HepG2 (cell line): ENCODE measurements around the gene ZNF670. TPM values are rescaled to one million over a fixed set of nuclear protein-coding genes. Genes with fewer than 3 reads are reported as not detected.

ENCODE experiments used
- ATAC-seq: fragments of 200-7000 bp; cut with Tn5 transposase; 3 replicates; pipeline ENCODE4 v1.9.1; 2020; ENCODE audit warnings: mild to moderate bottlenecking, moderate library complexity
- BruUV-seq: library from RNA; stranded (reverse); fragments of 400-500 nt; replicated peaks from 2 replicates; lab custom pipeline; 2021; lab: Mats Ljungman, UMichigan
- CTCF ChIA-PET: fragments of 300-600 bp; formaldehyde crosslinking; extraction: SDS; loops from one replicate; lab custom pipeline; 2021; ENCODE audit warnings: low total read pairs, inconsistent platforms, low intra/inter-chr PET ratio; lab: Yijun Ruan, JAX
- POLR2A ChIA-PET: fragments of 350-600 bp; sonication (Branson Sonifier 250); formaldehyde crosslinking; loops from one replicate; lab custom pipeline; 2020; ENCODE audit warnings: antibody characterized with exemption, inconsistent platforms; lab: Yijun Ruan, JAX
- DNase-seq: peaks from one replicate; pipeline ENCODE4 v3.0.0-alpha.2; 2015; ENCODE audit warnings: low spot score
- FAIRE-seq: peaks from 3 replicates; lab custom pipeline; 2011; peaks lifted over from hg19 to GRCh38; lab: Jason Lieb, UNC
- H2AFZ ChIP-seq: one replicate; pipeline ENCODE4 v1.6.1; 2011; ENCODE audit warnings: low read length, inconsistent platforms
- H3K27ac ChIP-seq: fragments of 300-600 bp; 3 replicates; pipeline ENCODE4 v1.8.0; 2011; ENCODE audit warnings: mixed run types, mild to moderate bottlenecking, mixed read lengths, low read length, inconsistent platforms; ENCODE audit not compliant: insufficient read depth; ENCODE audit errors: extremely low read length
- H3K27me3 ChIP-seq, 2 experiments: fragments of 200-600 bp in 1 of 2; 2 replicates in 1 of 2; 3 replicates in 1 of 2; pipeline versions ENCODE4 v1.6.0 to v1.8.0; 2011; ENCODE audit warnings: low read length in 2 of 2, mild to moderate bottlenecking in 2 of 2, moderate library complexity in 2 of 2, inconsistent platforms in 1 of 2; ENCODE audit not compliant: insufficient read depth in 2 of 2, control insufficient read depth in 1 of 2
- H3K36me3 ChIP-seq, 2 experiments: fragments of 200-600 bp in 1 of 2; replicated peaks in 1 of 2; 2 replicates in 1 of 2; 3 replicates in 1 of 2; pipeline versions ENCODE4 v1.5.1 to v1.8.0; 2011; ENCODE audit warnings: low read length in 2 of 2, inconsistent platforms in 1 of 2; ENCODE audit not compliant: insufficient read depth in 2 of 2, control insufficient read depth in 1 of 2
- H3K4me1 ChIP-seq: 2 replicates; pipeline ENCODE4 v1.5.1; 2012; ENCODE audit warnings: low read length, inconsistent platforms; ENCODE audit not compliant: insufficient read depth
- H3K4me2 ChIP-seq: 2 replicates; pipeline ENCODE4 v1.6.0; 2011; ENCODE audit warnings: low read depth, low read length, inconsistent platforms
- H3K4me3 ChIP-seq, 3 experiments: fragments of 200-600 bp in 1 of 3; sonication (generic), shearing (Covaris generic) in 1 of 3; replicated peaks in 1 of 3; 2 replicates each; pipeline ENCODE4 v1.5.1; 2011 to 2016; ENCODE audit warnings: low read length in 3 of 3, inconsistent platforms in 2 of 3, low read depth in 2 of 3, mild to moderate bottlenecking in 2 of 3, control low read depth in 1 of 3, mixed read lengths in 1 of 3; ENCODE audit not compliant: insufficient read depth in 1 of 3
- H3K79me2 ChIP-seq: one replicate; pipeline ENCODE4 v1.6.1; 2011; ENCODE audit warnings: low read length, inconsistent platforms; ENCODE audit not compliant: insufficient read depth
- H3K9ac ChIP-seq: 2 replicates; pipeline ENCODE4 v1.6.0; 2011; ENCODE audit warnings: mild to moderate bottlenecking, low read depth, low read length, inconsistent platforms; ENCODE audit not compliant: insufficient read depth
- H3K9me3 ChIP-seq: 2 replicates; pipeline ENCODE4 v1.5.1; 2012; ENCODE audit warnings: mild to moderate bottlenecking, low read length
- H4K20me1 ChIP-seq: 2 replicates; pipeline ENCODE4 v1.6.0; 2011; ENCODE audit warnings: inconsistent platforms, mild to moderate bottlenecking, low read length, moderate library complexity; ENCODE audit not compliant: insufficient read depth
- ARHGAP35 ChIP-seq: sonication (generic); formaldehyde crosslinking; IDR thresholded peaks from 2 replicates; pipeline ENCODE4 v1.9.0; 2022; ENCODE audit warnings: mild to moderate bottlenecking, inconsistent platforms, moderate library complexity, missing genetic modification reagents, borderline replicate concordance
- CENPT ChIP-seq: sonication (generic); formaldehyde crosslinking; IDR thresholded peaks from 2 replicates; pipeline ENCODE4 v1.8.0; 2022; ENCODE audit warnings: low read depth, mild to moderate bottlenecking, moderate library complexity, missing genetic modification reagents
- GABPA ChIP-seq, 2 experiments: IDR thresholded peaks; 2 replicates each; pipeline ENCODE4 v1.6.1; 2011 to 2016; ENCODE audit warnings: low read depth in 2 of 2, low read length in 1 of 2, missing biosample characterization in 1 of 2, missing genetic modification characterization in 1 of 2
- GFI1 ChIP-seq: sonication (generic); formaldehyde crosslinking; IDR thresholded peaks from 2 replicates; pipeline ENCODE4 v1.5.0; 2020; ENCODE audit warnings: missing genetic modification reagents, mild to moderate bottlenecking, borderline replicate concordance
- ISX ChIP-seq: sonication (generic); formaldehyde crosslinking; conservative IDR thresholded peaks from 2 replicates; pipeline ENCODE4 v1.5.0; 2020; ENCODE audit warnings: missing genetic modification reagents
- KLF13 ChIP-seq: sonication (generic); formaldehyde crosslinking; IDR thresholded peaks from 2 replicates; pipeline ENCODE4 v1.4.0; 2020; ENCODE audit warnings: mild to moderate bottlenecking, missing genetic modification reagents
- PATZ1 ChIP-seq: sonication (generic); formaldehyde crosslinking; IDR thresholded peaks from 2 replicates; pipeline ENCODE4 v1.4.0; 2020; ENCODE audit warnings: missing genetic modification reagents
- POGK ChIP-seq: sonication (generic); formaldehyde crosslinking; conservative IDR thresholded peaks from 2 replicates; pipeline ENCODE4 v1.8.0; 2022; ENCODE audit warnings: mild to moderate bottlenecking, moderate library complexity, missing genetic modification reagents
- RBM39 ChIP-seq: fragments of 200-400 bp; formaldehyde crosslinking; IDR thresholded peaks from one replicate; pipeline ENCODE4 v1.6.1; 2018; ENCODE audit warnings: antibody characterized with exemption, mild to moderate bottlenecking, low read depth, low read length; ENCODE audit not compliant: poor library complexity, severe bottlenecking
- RXRA ChIP-seq: sonication (generic); formaldehyde crosslinking; IDR thresholded peaks from 2 replicates; pipeline ENCODE4 v1.5.1; 2020; ENCODE audit warnings: missing genetic modification reagents
- SALL2 ChIP-seq: sonication (generic); formaldehyde crosslinking; IDR thresholded peaks from 2 replicates; pipeline ENCODE4 v1.8.1; 2023; ENCODE audit warnings: mild to moderate bottlenecking, missing genetic modification reagents, inconsistent platforms
- TSC22D2 ChIP-seq: sonication (generic); formaldehyde crosslinking; IDR thresholded peaks from 2 replicates; pipeline ENCODE4 v1.5.1; 2020; ENCODE audit warnings: missing genetic modification reagents, mild to moderate bottlenecking, borderline replicate concordance
- U2AF1 ChIP-seq: fragments of 200-400 bp; formaldehyde crosslinking; optimal IDR thresholded peaks from 2 replicates; pipeline ENCODE3; 2017; ENCODE audit warnings: mild to moderate bottlenecking, low read depth, low read length
- ZFAT ChIP-seq: sonication (generic); formaldehyde crosslinking; conservative IDR thresholded peaks from 2 replicates; pipeline ENCODE4 v1.8.1; 2023; ENCODE audit warnings: missing genetic modification reagents, inconsistent platforms
- ZMYM4 ChIP-seq: sonication (generic); formaldehyde crosslinking; IDR thresholded peaks from 2 replicates; pipeline ENCODE4 v1.8.1; 2023; ENCODE audit warnings: mild to moderate bottlenecking, missing genetic modification reagents
- ZNF777 ChIP-seq: sonication (generic); formaldehyde crosslinking; IDR thresholded peaks from 2 replicates; pipeline ENCODE4 v1.4.0; 2020; ENCODE audit warnings: missing genetic modification reagents
- WGBS: methylation state at CpG from one replicate; pipeline ENCODE4 v1.1.6; 2017; ENCODE audit warnings: low lambda C conversion rate; 5-methylcytosine and 5-hydroxymethylcytosine counted together
- in situ Hi-C: cut with HindIII; loops from 2 replicates; pipeline ENCODE4 v1.10.0; 2017; ENCODE audit warnings: low pct_unique_long_range_greater_than_20kb; ENCODE audit not compliant: extremely low pct_ligation_motif_present
- intact Hi-C: fragments of 100-400 bp; cut with micrococcal nuclease; formaldehyde crosslinking; loops from one replicate; pipeline ENCODE4 v1.10.0; 2022; ENCODE audit not compliant: unreplicated experiment
- polyA plus RNA-seq, 8 experiments: library from polyadenylated mRNA; depleted of rRNA in 3 of 8; stranded (reverse) in 7 of 8; unstranded in 1 of 8; fragments of >200 nt; fragmentation: Illumina TruSeq in 4 of 8; extraction: Trizol in 4 of 8; gene quantifications; 2 replicates each; pipeline versions ENCODE4 v1.2.1 to v1.2.3, GENCODE V29; 2011 to 2016; ENCODE audit warnings: low read depth in 4 of 8, missing spikeins in 1 of 8, mixed read lengths in 1 of 8; ENCODE audit not compliant: insufficient read depth in 1 of 8
- total RNA-seq, 5 experiments: library from RNA; depleted of rRNA; stranded (reverse); fragments of >200 nt; fragmentation: Illumina TruSeq; extraction: Trizol; gene quantifications; 2 replicates each; pipeline ENCODE4 v1.2.3, GENCODE V29; 2016; ENCODE audit warnings: low read depth in 1 of 5

The ZNF670 gene
- total and polyA plus RNA-seq, 2 of the 13 experiments (the other 11 are each of a cell fraction or from before 2014, with no cell fraction given) = 4.2 to 10.9 TPM

- TF ChIP-seq RXRA = peak; percentile 71; the same call in 1 of the 2 replicates
- TF ChIP-seq ARHGAP35 (CRISPR knock-in tag) = peak; percentile 71; the same call in 1 of the 2 replicates
- TF ChIP-seq KLF13 (CRISPR knock-in tag) = 0 out of 2 replicates have a peak, but pooled peaks have one; percentile 8
- TF ChIP-seq ZMYM4 = peak; percentile 60; the same call in 1 of the 2 replicates
- no peak; the same call in 1 of the 2 replicates for TF ChIP-seq ISX (CRISPR knock-in tag)
- no peak for TF ChIP-seq CENPT (CRISPR knock-in tag)
Measured at GRCh38 chr1:247111700-247112478, 33.3 kb upstream of the ZNF670 start (continued).

- no TSS peak for BruUV-seq
- POLR2A ChIA-PET = no interaction called here
- Histone ChIP-seq H3K4me2 (peak overlapping the region; percentile 83), H3K36me3 (no peaks in the 10 kb centered on the region), H3K9ac (peak overlapping the region; percentile 79), H2AFZ (no peak overlapping the region), H3K4me3 (peak overlapping the region; percentile 71 to 82 (median 77)), H3K4me1 (peaks cover 46% of the 10 kb centered on the region), H3K79me2 (peaks cover 4% of the 10 kb centered on the region), H3K9me3 (no peaks in the 10 kb centered on the region), H4K20me1 (no peaks in the 10 kb centered on the region), H3K27me3 (no peaks in the 10 kb centered on the region), H3K27ac (peak overlapping the region; percentile 85)
- TF ChIP-seq TSC22D2 (CRISPR knock-in tag) (no peak), PATZ1 (CRISPR knock-in tag) (peak; percentile 62), RBM39 (peak; percentile 1), U2AF1 (peak; percentile 12), POGK (peak; percentile 13; the same call in 1 of the 2 replicates), ZNF777 (CRISPR knock-in tag) (0 out of 2 replicates have a peak, but pooled peaks have one; percentile 45), GABPA (IDR thresholded peaks at IDR 0.05; ENCODE audit: low read depth, low read length) (0 out of 2 replicates have a peak, but pooled peaks have one; percentile 13), GABPA (CRISPR knock-in tag; IDR thresholded peaks at IDR 0.05; ENCODE audit: low read depth) (no peak), GFI1 (CRISPR knock-in tag) (0 out of 2 replicates have a peak, but pooled peaks have one; percentile 15), ZFAT (CRISPR knock-in tag) (no peak), SALL2 (CRISPR knock-in tag) (peak; percentile 14; the same call in 1 of the 2 replicates)
- no peak for DNase-seq
- ATAC-seq = peak; percentile 2
- FAIRE-seq = no peak
- WGBS = 9% methylated on average over 4 of the region's 62 CpGs
- CTCF ChIA-PET = no interaction called here
- in situ Hi-C loops = no loop called here
- intact Hi-C loops = loop anchor here (5.0 to 10.0 kb wide), 4 partner anchors 104 to 221 kb away; partner anchors contain the start of genes AHCTF1, ZNF496 and ZNF695
Measured at GRCh38 chr1:247111259-247111699, 32.7 kb upstream of the ZNF670 start.
